HepG2 (cell line): Measurements from ENCODE around the gene SS18L1. TPM values are rescaled to one million over a fixed set of nuclear protein-coding genes. Genes with fewer than 3 reads are reported as not detected.

ENCODE experiments used
- EZH2 ChIP-seq: conservative IDR thresholded peaks from 2 replicates; pipeline ENCODE4 v1.6.1; 2012; ENCODE audit warnings: mild to moderate bottlenecking, low read depth, low read length, moderate library complexity
- HNRNPL ChIP-seq: fragments of 200-400 bp; formaldehyde crosslinking; IDR thresholded peaks from 2 replicates; pipeline ENCODE4 v1.6.1; 2017; ENCODE audit warnings: mild to moderate bottlenecking, low read depth, low read length
- KLF12 ChIP-seq: sonication (generic); formaldehyde crosslinking; IDR thresholded peaks from 2 replicates; pipeline ENCODE4 v1.4.0; 2020; ENCODE audit warnings: missing genetic modification reagents, borderline replicate concordance
- MXI1 ChIP-seq: IDR thresholded peaks from 3 replicates; pipeline ENCODE4 v1.6.1; 2012; ENCODE audit warnings: low read depth, low read length, inconsistent platforms, borderline replicate concordance
- NONO ChIP-seq, 2 experiments: fragments of 450-650 bp in 1 of 2; sonication (generic) in 1 of 2; formaldehyde crosslinking in 1 of 2; IDR thresholded peaks in 1 of 2; conservative IDR thresholded peaks in 1 of 2; 2 replicates each; pipeline versions ENCODE4 v1.6.1 to v1.8.0; 2017 to 2022; ENCODE audit warnings: mild to moderate bottlenecking in 1 of 2, missing genetic modification reagents in 1 of 2, moderate library complexity in 1 of 2
- NR2F1 ChIP-seq, 2 experiments: fragments of 450-650 bp in 1 of 2; formaldehyde crosslinking in 1 of 2; IDR thresholded peaks; 2 replicates each; pipeline versions ENCODE4 v1.5.0 to v1.6.1; 2016 to 2020; ENCODE audit warnings: mild to moderate bottlenecking in 1 of 2, missing compliant biosample characterization in 1 of 2, missing genetic modification reagents in 1 of 2, moderate library complexity in 1 of 2
- NRL ChIP-seq: sonication (generic); formaldehyde crosslinking; IDR thresholded peaks from 2 replicates; pipeline ENCODE4 v1.5.0; 2020; ENCODE audit warnings: missing genetic modification reagents, mild to moderate bottlenecking, moderate library complexity, borderline replicate concordance
- POLR2AphosphoS2 ChIP-seq: IDR thresholded peaks from 2 replicates; pipeline ENCODE4 v1.6.1; 2011; ENCODE audit warnings: low read depth, low read length, improper control_type of control experiment
- POLR2G ChIP-seq: fragments of 200-400 bp; formaldehyde crosslinking; IDR thresholded peaks from 2 replicates; pipeline ENCODE4 v1.6.1; 2018; ENCODE audit warnings: mild to moderate bottlenecking, low read depth, low read length, moderate library complexity
- RNF2 ChIP-seq: fragments of 450-650 bp; conservative IDR thresholded peaks from 2 replicates; pipeline ENCODE4 v1.6.1; 2016; ENCODE audit warnings: low read depth
- SATB2 ChIP-seq: sonication (generic); formaldehyde crosslinking; IDR thresholded peaks from 2 replicates; pipeline ENCODE4 v1.5.0; 2020; ENCODE audit warnings: missing genetic modification reagents
- SRY ChIP-seq: sonication (generic); formaldehyde crosslinking; IDR thresholded peaks from 2 replicates; pipeline ENCODE4 v1.8.0; 2022; ENCODE audit warnings: mild to moderate bottlenecking, missing genetic modification reagents
- TAF1 ChIP-seq: sonication (generic); formaldehyde crosslinking; IDR thresholded peaks from 2 replicates; pipeline ENCODE4 v1.4.0; 2020; ENCODE audit warnings: missing genetic modification reagents
- WIZ ChIP-seq: sonication (generic); formaldehyde crosslinking; IDR thresholded peaks from 2 replicates; pipeline ENCODE4 v1.5.1; 2020; ENCODE audit warnings: mild to moderate bottlenecking, missing genetic modification reagents
- ZC3H13 ChIP-seq: sonication (generic); formaldehyde crosslinking; IDR thresholded peaks from 2 replicates; pipeline ENCODE4 v1.8.1; 2023; ENCODE audit warnings: mild to moderate bottlenecking, missing genetic modification reagents, moderate library complexity
- ZNF20 ChIP-seq: sonication (generic); formaldehyde crosslinking; IDR thresholded peaks from 2 replicates; pipeline ENCODE4 v1.4.0; 2020; ENCODE audit warnings: mild to moderate bottlenecking, moderate library complexity, missing genetic modification reagents
- ZNF224 ChIP-seq: sonication (generic); formaldehyde crosslinking; IDR thresholded peaks from 2 replicates; pipeline ENCODE4 v1.5.0; 2020; ENCODE audit warnings: mild to moderate bottlenecking, missing genetic modification reagents
- ZNF225 ChIP-seq: sonication (generic); formaldehyde crosslinking; IDR thresholded peaks from 2 replicates; pipeline ENCODE4 v1.4.0; 2020; ENCODE audit warnings: mild to moderate bottlenecking, missing genetic modification reagents
- ZNF24 ChIP-seq: fragments of 450-650 bp; IDR thresholded peaks from 2 replicates; pipeline ENCODE4 v1.6.1; 2017; ENCODE audit warnings: antibody characterized with exemption, mild to moderate bottlenecking
- ZNF841 ChIP-seq: sonication (generic); formaldehyde crosslinking; IDR thresholded peaks from 2 replicates; pipeline ENCODE4 v1.8.1; 2023; ENCODE audit warnings: missing genetic modification reagents, borderline replicate concordance
- ZNF891 ChIP-seq: sonication (generic); formaldehyde crosslinking; IDR thresholded peaks from 2 replicates; pipeline ENCODE4 v1.5.0; 2020; ENCODE audit warnings: mild to moderate bottlenecking, missing genetic modification reagents
- ZSCAN25 ChIP-seq: sonication (generic); formaldehyde crosslinking; IDR thresholded peaks from 2 replicates; pipeline ENCODE4 v1.8.0; 2022; ENCODE audit warnings: mild to moderate bottlenecking, missing genetic modification reagents
- polyA plus RNA-seq, 8 experiments: library from polyadenylated mRNA; depleted of rRNA in 3 of 8; stranded (reverse) in 7 of 8; unstranded in 1 of 8; fragments of >200 nt; fragmentation: Illumina TruSeq in 4 of 8; extraction: Trizol in 4 of 8; gene quantifications; 2 replicates each; pipeline versions ENCODE4 v1.2.1 to v1.2.3, GENCODE V29; 2011 to 2016; ENCODE audit warnings: low read depth in 4 of 8, missing spikeins in 1 of 8, mixed read lengths in 1 of 8; ENCODE audit not compliant: insufficient read depth in 1 of 8
- total RNA-seq, 5 experiments: library from RNA; depleted of rRNA; stranded (reverse); fragments of >200 nt; fragmentation: Illumina TruSeq; extraction: Trizol; gene quantifications; 2 replicates each; pipeline ENCODE4 v1.2.3, GENCODE V29; 2016; ENCODE audit warnings: low read depth in 1 of 5
- TF ChIP-seq, protein P1 (sequence below): sonication (generic); formaldehyde crosslinking; conservative IDR thresholded peaks from 2 replicates; pipeline ENCODE4 v1.4.0; 2020; ENCODE audit warnings: missing genetic modification reagents
- TF ChIP-seq, protein P2 (sequence below): sonication (generic); formaldehyde crosslinking; IDR thresholded peaks from 2 replicates; pipeline ENCODE4 v1.5.0; 2020; ENCODE audit warnings: mild to moderate bottlenecking, missing genetic modification reagents
- TF ChIP-seq, protein P3 (sequence below): sonication (generic); formaldehyde crosslinking; IDR thresholded peaks from 2 replicates; pipeline ENCODE4 v1.9.0; 2021; ENCODE audit warnings: missing genetic modification reagents, borderline replicate concordance

SS18L1 gene
- total and polyA plus RNA-seq, 2 of the 13 experiments (the other 11 are each of a cell fraction or from before 2014, with no cell fraction given), result 17.8 to 27.6 TPM

- TF ChIP-seq, protein P1, sequence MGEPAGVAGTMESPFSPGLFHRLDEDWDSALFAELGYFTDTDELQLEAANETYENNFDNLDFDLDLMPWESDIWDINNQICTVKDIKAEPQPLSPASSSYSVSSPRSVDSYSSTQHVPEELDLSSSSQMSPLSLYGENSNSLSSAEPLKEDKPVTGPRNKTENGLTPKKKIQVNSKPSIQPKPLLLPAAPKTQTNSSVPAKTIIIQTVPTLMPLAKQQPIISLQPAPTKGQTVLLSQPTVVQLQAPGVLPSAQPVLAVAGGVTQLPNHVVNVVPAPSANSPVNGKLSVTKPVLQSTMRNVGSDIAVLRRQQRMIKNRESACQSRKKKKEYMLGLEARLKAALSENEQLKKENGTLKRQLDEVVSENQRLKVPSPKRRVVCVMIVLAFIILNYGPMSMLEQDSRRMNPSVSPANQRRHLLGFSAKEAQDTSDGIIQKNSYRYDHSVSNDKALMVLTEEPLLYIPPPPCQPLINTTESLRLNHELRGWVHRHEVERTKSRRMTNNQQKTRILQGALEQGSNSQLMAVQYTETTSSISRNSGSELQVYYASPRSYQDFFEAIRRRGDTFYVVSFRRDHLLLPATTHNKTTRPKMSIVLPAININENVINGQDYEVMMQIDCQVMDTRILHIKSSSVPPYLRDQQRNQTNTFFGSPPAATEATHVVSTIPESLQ (CRISPR knock-in tag), result no peak
- TF ChIP-seq EZH2, result no peak
- TF ChIP-seq, protein P2, sequence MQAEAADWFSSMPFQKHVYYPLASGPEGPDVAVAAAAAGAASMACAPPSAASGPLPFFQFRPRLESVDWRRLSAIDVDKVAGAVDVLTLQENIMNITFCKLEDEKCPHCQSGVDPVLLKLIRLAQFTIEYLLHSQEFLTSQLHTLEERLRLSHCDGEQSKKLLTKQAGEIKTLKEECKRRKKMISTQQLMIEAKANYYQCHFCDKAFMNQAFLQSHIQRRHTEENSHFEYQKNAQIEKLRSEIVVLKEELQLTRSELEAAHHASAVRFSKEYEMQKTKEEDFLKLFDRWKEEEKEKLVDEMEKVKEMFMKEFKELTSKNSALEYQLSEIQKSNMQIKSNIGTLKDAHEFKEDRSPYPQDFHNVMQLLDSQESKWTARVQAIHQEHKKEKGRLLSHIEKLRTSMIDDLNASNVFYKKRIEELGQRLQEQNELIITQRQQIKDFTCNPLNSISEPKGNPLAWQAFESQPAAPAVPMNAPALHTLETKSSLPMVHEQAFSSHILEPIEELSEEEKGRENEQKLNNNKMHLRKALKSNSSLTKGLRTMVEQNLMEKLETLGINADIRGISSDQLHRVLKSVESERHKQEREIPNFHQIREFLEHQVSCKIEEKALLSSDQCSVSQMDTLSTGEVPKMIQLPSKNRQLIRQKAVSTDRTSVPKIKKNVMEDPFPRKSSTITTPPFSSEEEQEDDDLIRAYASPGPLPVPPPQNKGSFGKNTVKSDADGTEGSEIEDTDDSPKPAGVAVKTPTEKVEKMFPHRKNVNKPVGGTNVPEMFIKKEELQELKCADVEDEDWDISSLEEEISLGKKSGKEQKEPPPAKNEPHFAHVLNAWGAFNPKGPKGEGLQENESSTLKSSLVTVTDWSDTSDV, result no peak
- TF ChIP-seq ZNF24, result no peak
- TF ChIP-seq ZNF891 (CRISPR knock-in tag), result 0 out of 2 replicates have a peak, but pooled peaks have one; percentile 27
- no peak for TF ChIP-seq WIZ (CRISPR knock-in tag)
- no peak for TF ChIP-seq ZNF841 (CRISPR knock-in tag)
- TF ChIP-seq SRY (CRISPR knock-in tag), result peak; percentile 52; the same call in 1 of the 2 replicates
- TF ChIP-seq POLR2G, result 0 out of 2 replicates have a peak, but pooled peaks have one; percentile 18
- no peak for TF ChIP-seq SATB2 (CRISPR knock-in tag)
- TF ChIP-seq ZSCAN25 (CRISPR knock-in tag), result no peak
- 0 out of 2 replicates have a peak, but pooled peaks have one; percentile 22 for TF ChIP-seq NRL
- TF ChIP-seq HNRNPL, result no peak
- no peak for TF ChIP-seq NONO (IDR thresholded peaks at IDR 0.05)
- no peak for TF ChIP-seq NONO (CRISPR knock-in tag; conservative IDR thresholded peaks at IDR 0.05)
- TF ChIP-seq ZNF20 (CRISPR knock-in tag), result no peak
- no peak for TF ChIP-seq KLF12 (CRISPR knock-in tag)
- 0 out of 2 replicates have a peak, but pooled peaks have one; percentile 29 for TF ChIP-seq ZNF225 (CRISPR knock-in tag)
- TF ChIP-seq MXI1, result no peak
- no peak for TF ChIP-seq POLR2AphosphoS2
- TF ChIP-seq ZNF224 (CRISPR knock-in tag), result 0 out of 2 replicates have a peak, but pooled peaks have one; percentile 42
- no peak for TF ChIP-seq RNF2
- TF ChIP-seq, protein P3, sequence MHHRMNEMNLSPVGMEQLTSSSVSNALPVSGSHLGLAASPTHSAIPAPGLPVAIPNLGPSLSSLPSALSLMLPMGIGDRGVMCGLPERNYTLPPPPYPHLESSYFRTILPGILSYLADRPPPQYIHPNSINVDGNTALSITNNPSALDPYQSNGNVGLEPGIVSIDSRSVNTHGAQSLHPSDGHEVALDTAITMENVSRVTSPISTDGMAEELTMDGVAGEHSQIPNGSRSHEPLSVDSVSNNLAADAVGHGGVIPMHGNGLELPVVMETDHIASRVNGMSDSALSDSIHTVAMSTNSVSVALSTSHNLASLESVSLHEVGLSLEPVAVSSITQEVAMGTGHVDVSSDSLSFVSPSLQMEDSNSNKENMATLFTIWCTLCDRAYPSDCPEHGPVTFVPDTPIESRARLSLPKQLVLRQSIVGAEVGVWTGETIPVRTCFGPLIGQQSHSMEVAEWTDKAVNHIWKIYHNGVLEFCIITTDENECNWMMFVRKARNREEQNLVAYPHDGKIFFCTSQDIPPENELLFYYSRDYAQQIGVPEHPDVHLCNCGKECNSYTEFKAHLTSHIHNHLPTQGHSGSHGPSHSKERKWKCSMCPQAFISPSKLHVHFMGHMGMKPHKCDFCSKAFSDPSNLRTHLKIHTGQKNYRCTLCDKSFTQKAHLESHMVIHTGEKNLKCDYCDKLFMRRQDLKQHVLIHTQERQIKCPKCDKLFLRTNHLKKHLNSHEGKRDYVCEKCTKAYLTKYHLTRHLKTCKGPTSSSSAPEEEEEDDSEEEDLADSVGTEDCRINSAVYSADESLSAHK (CRISPR knock-in tag), result no peak
- no peak for TF ChIP-seq NR2F1 (CRISPR knock-in tag; IDR thresholded peaks at IDR 0.05)
- peak; percentile 36; the same call in 1 of the 2 replicates for TF ChIP-seq ZC3H13 (CRISPR knock-in tag)
- TF ChIP-seq TAF1, result no peak
Measured at GRCh38 chr20:62139636-62140035, 3.9 kb upstream of the SS18L1 start (continued).
